AG04450 (cell line): ENCODE measurements around the gene TTN. TPM values are rescaled to one million over a fixed set of nuclear protein-coding genes. Genes with fewer than 3 reads are reported as not detected.

ENCODE experiments used
- CTCF ChIA-PET: fragments of 300-600, 350-600 bp; formaldehyde crosslinking; extraction: SDS; loops from one replicate; lab custom pipeline; 2022; ENCODE audit warnings: antibody characterized with exemption, inconsistent platforms; lab: Charles Lee
- POLR2A ChIA-PET: fragments of 350-600 bp; formaldehyde crosslinking; extraction: SDS; loops from one replicate; lab custom pipeline; 2021; ENCODE audit warnings: antibody characterized with exemption, inconsistent platforms; lab: Yijun Ruan, JAX
- DNase-seq: peaks from one replicate; pipeline ENCODE4 v3.0.0-alpha.2; 2011; ENCODE audit warnings: low read depth, low spot score
- H3K27ac ChIP-seq: one replicate; pipeline ENCODE4 v1.5.1; 2012; ENCODE audit warnings: low read depth, low read length, control low read depth
- H3K27me3 ChIP-seq: one replicate; pipeline ENCODE4 v1.6.0; 2012; ENCODE audit warnings: low read length; ENCODE audit not compliant: control insufficient read depth, insufficient read depth
- H3K4me3 ChIP-seq: 2 replicates; pipeline ENCODE4 v1.5.1; 2011; ENCODE audit warnings: mild to moderate bottlenecking, low read depth, low read length, control low read depth
- H3K9me3 ChIP-seq: 2 replicates; pipeline ENCODE4 v1.5.1; 2012; ENCODE audit warnings: low read length; ENCODE audit not compliant: control insufficient read depth, insufficient read depth
- CTCF ChIP-seq: IDR thresholded peaks from 2 replicates; pipeline ENCODE4 v1.5.1; 2011; ENCODE audit warnings: low read depth, low read length, control low read depth, inconsistent platforms
- polyA plus RNA-seq: library from polyadenylated mRNA; depleted of rRNA; stranded (reverse); fragments of >200 nt; gene quantifications from 2 replicates; pipeline ENCODE4 v1.2.3, GENCODE V29; 2011

Gene TTN
- polyA plus RNA-seq, 1 experiment = 0.06 TPM

GRCh38 chr2:178523596-178524134, 283.6 kb downstream of the TTN start:
- H3K27me3 ChIP-seq = no peaks in the 10 kb centered on the region
- ChIA-PET CTCF (interaction anchor here (1.0 kb wide), 1 partner anchor 13 kb away, joined by 3 read pairs; no protein-coding TSS in a partner anchor), POLR2A (interaction anchor here (0.5 kb wide), 1 partner anchor 14 kb away, joined by 4 read pairs; no protein-coding TSS in a partner anchor)
- H3K9me3 ChIP-seq = no peaks in the 10 kb centered on the region; the same call in 1 of the 2 replicates
- no peak for DNase-seq
- H3K4me3 ChIP-seq = peak overlapping the region; percentile 79
- peak overlapping the region; percentile 35 for H3K27ac ChIP-seq
- no peak for TF ChIP-seq CTCF

- peak; percentile 81 for TF ChIP-seq CTCF
- H3K9me3 ChIP-seq = no peaks in the 10 kb centered on the region; the same call in 1 of the 2 replicates
- no peaks in the 10 kb centered on the region for H3K27me3 ChIP-seq
- H3K27ac ChIP-seq = peak overlapping the region; percentile 35
- ChIA-PET CTCF (interaction anchor here (0.6 to 1.4 kb wide), 10 partner anchors 9 to 109 kb away, joined by 3 to 5 read pairs (median 3); no protein-coding TSS in a partner anchor), POLR2A (no interaction called here)
- H3K4me3 ChIP-seq = peak overlapping the region; percentile 79
- DNase-seq = peak; percentile 43
Observed at GRCh38 chr2:178522950-178523595, 284.1 kb downstream of the TTN start.

- DNase-seq = no peak
- Histone ChIP-seq H3K4me3 (no peak overlapping the region), H3K27me3 (no peaks in the 10 kb centered on the region), H3K27ac (no peak overlapping the region), H3K9me3 (no peaks in the 10 kb centered on the region; the same call in 1 of the 2 replicates)
- no peak for TF ChIP-seq CTCF
- ChIA-PET POLR2A (no interaction called here), CTCF (interaction anchor here (1.1 to 1.4 kb wide), 5 partner anchors 13 to 108 kb away, joined by 3 to 5 read pairs (median 3); no protein-coding TSS in a partner anchor)
Observed at GRCh38 chr2:178521304-178522150, 285.7 kb downstream of the TTN start.

GRCh38 chr2:178517496-178517895, 289.7 kb downstream of the TTN start:
- TF ChIP-seq CTCF = no peak
- no peak for DNase-seq

More at GRCh38 chr2:178517496-178517895, 289.7 kb downstream of the TTN start:
- Histone ChIP-seq H3K9me3 (no peaks in the 10 kb centered on the region), H3K27me3 (no peaks in the 10 kb centered on the region), H3K4me3 (no peak overlapping the region), H3K27ac (no peak overlapping the region)
- ChIA-PET POLR2A (no interaction called here), CTCF (interaction anchor here (0.6 to 2.0 kb wide), 4 partner anchors 10 to 955 kb away, joined by 3 to 6 read pairs (median 4); no protein-coding TSS in a partner anchor)
